ENCODE measurements around the gene TRIM25.

- TF ChIP-seq CTCF (IDR thresholded peaks at IDR 0.05; ENCODE audit: borderline replicate concordance, extremely low read depth, low read length, poor library complexity, severe bottlenecking) (no peak), EZH2 (IDR thresholded peaks at IDR 0.05; ENCODE audit: borderline replicate concordance, low read depth, low read length, severe bottlenecking) (no peak)
Measured at GRCh38 chr17:56918916-56919315, 5.1 kb upstream of the TRIM25 start.

Data from DND-41 (cell line).